A549 (cell line): ENCODE measurements around the gene ABCA2.

Experiments used
- CHD4 ChIP-seq: fragments of 200-600 bp; sonication (generic); IDR thresholded peaks from 2 replicates; pipeline ENCODE4 v1.6.1; 2016; ENCODE audit warnings: antibody characterized with exemption, mild to moderate bottlenecking, borderline replicate concordance
- CTCF ChIP-seq: fragments of >200 bp; sonication (Bioruptor Twin); formaldehyde crosslinking; IDR thresholded peaks from 3 replicates; pipeline ENCODE4 v1.5.1; 2016
- FOSL2 ChIP-seq, 2 experiments: fragments of 450-650 bp in 1 of 2; fragments of >200 bp in 1 of 2; sonication (Bioruptor Twin) in 1 of 2; formaldehyde crosslinking; IDR thresholded peaks; 2 replicates each; pipeline versions ENCODE4 v1.5.0 to v1.6.1; 2016 to 2020; ENCODE audit warnings: mild to moderate bottlenecking in 1 of 2, moderate library complexity in 1 of 2
- KDM5A ChIP-seq: fragments of 200-600 bp; sonication (generic); IDR thresholded peaks from 2 replicates; pipeline ENCODE4 v1.6.1; 2016; ENCODE audit warnings: antibody characterized with exemption, mild to moderate bottlenecking
- PHF8 ChIP-seq: fragments of 200-600 bp; sonication (generic); IDR thresholded peaks from 2 replicates; pipeline ENCODE4 v1.6.1; 2016; ENCODE audit warnings: low read depth, mild to moderate bottlenecking, antibody characterized with exemption, moderate library complexity, borderline replicate concordance
- POLR2A ChIP-seq: IDR thresholded peaks from 2 replicates; pipeline ENCODE4 v1.6.1; 2012; ENCODE audit warnings: mild to moderate bottlenecking, low read length
- RFX5 ChIP-seq: fragments of 450-650 bp; IDR thresholded peaks from 2 replicates; pipeline ENCODE4 v1.7.1; 2014; ENCODE audit warnings: antibody characterized with exemption, mild to moderate bottlenecking, moderate library complexity
- ZFP36 ChIP-seq: fragments of 450-650 bp; IDR thresholded peaks from 2 replicates; pipeline ENCODE4 v1.6.1; 2014; ENCODE audit warnings: borderline replicate concordance; ENCODE audit not compliant: partially characterized antibody

- TF ChIP-seq CTCF, result no peak
- no peak for TF ChIP-seq POLR2A
- no peak for TF ChIP-seq ZFP36
- no peak for TF ChIP-seq PHF8
- no peak for TF ChIP-seq CHD4
- no peak for TF ChIP-seq FOSL2 (IDR thresholded peaks at IDR 0.05)
- TF ChIP-seq FOSL2 (CRISPR knock-in tag; IDR thresholded peaks at IDR 0.05), result no peak
- TF ChIP-seq KDM5A, result no peak
- TF ChIP-seq RFX5, result no peak
Observed at GRCh38 chr9:137014776-137015539, 13.1 kb downstream of the ABCA2 start.
